GM06990 (cell line): ENCODE measurements around the gene PHF21A.

Experiments used
- DNase-seq: peaks from one replicate; pipeline ENCODE4 v3.0.0-alpha.2; 2011; ENCODE audit not compliant: insufficient read length; ENCODE audit errors: extremely low read depth
- H3K27me3 ChIP-seq: replicated peaks from 2 replicates; pipeline ENCODE4 v1.6.0; 2011; ENCODE audit warnings: low read length; ENCODE audit not compliant: control insufficient read depth, insufficient read depth
- H3K36me3 ChIP-seq: 2 replicates; pipeline ENCODE4 v1.5.1; 2011; ENCODE audit warnings: low read length; ENCODE audit not compliant: control insufficient read depth, insufficient read depth
- H3K4me3 ChIP-seq: replicated peaks from 2 replicates; pipeline ENCODE4 v1.5.1; 2011; ENCODE audit warnings: low read depth, mild to moderate bottlenecking, control low read depth, low read length
- TF ChIP-seq, protein P1 (sequence below): IDR thresholded peaks from 2 replicates; pipeline ENCODE4 v1.5.1; 2011; ENCODE audit warnings: low read length, control low read depth, mild to moderate bottlenecking, inconsistent platforms; ENCODE audit not compliant: insufficient read depth, poor library complexity, severe bottlenecking

Gene PHF21A

DNA sequence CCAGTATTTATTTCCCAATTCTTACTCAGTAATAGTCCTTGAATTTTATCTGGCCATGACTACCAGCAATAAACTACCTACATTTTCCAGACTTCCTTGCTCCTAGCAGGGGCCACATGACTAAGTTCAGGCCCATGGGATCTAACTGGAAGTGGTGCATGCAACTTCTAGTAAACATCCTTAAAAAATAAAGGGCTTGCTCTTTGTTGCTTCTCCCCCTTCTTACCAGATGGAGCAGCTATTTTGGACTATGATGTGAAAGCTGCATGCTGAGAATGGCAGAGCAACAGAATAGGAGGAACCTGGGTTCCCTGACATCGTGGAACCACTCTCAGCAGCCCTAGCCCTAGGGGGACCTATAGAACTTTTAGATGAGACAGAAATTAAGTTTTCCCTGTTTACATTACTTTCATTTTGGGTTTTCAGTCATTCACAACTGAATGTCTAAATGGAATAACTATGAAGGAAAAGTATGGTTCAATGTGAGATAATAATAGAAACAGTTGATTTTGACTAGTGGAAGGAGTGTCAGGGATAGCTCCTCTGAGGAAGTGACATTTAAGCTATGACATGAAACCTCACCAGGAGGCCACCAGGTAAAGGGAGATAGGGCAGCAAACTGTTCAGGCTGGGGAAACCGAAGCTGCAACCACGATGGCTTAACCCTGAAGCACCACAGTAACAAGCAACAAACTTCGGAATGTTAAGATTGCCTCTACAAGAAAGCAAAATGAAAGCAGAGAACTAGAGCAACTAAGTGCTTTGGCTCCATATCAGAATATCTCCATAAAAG, 48.9 kb downstream of the PHF21A start:
- no peak for DNase-seq
- Histone ChIP-seq H3K4me3 (no peak overlapping the region), H3K36me3 (no peaks in the 10 kb centered on the region), H3K27me3 (no peaks in the 10 kb centered on the region)
- TF ChIP-seq, protein P1, sequence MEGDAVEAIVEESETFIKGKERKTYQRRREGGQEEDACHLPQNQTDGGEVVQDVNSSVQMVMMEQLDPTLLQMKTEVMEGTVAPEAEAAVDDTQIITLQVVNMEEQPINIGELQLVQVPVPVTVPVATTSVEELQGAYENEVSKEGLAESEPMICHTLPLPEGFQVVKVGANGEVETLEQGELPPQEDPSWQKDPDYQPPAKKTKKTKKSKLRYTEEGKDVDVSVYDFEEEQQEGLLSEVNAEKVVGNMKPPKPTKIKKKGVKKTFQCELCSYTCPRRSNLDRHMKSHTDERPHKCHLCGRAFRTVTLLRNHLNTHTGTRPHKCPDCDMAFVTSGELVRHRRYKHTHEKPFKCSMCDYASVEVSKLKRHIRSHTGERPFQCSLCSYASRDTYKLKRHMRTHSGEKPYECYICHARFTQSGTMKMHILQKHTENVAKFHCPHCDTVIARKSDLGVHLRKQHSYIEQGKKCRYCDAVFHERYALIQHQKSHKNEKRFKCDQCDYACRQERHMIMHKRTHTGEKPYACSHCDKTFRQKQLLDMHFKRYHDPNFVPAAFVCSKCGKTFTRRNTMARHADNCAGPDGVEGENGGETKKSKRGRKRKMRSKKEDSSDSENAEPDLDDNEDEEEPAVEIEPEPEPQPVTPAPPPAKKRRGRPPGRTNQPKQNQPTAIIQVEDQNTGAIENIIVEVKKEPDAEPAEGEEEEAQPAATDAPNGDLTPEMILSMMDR = no peak

DNA sequence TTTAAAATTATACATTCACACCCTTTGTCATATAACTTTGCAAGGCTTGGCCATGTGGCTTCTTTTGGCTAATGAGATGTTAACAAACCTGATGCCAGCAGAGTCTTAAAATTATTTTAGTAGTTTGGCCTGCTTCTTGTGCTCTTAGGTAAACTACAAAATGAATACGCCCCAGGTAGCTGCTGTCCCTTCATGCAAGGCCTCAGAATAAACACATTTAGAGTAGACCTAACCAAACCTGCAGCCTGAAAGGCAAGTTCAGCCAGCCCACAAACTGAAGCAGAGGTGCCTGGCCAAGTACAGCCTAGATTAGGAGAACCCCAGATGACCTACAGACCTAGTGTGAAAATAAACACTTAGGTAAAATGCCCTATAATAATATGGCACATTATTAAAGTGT, 50.2 kb downstream of the PHF21A start:
- TF ChIP-seq, protein P1 = no peak
- H3K4me3 ChIP-seq = no peak overlapping the region
- no peak for DNase-seq
- H3K36me3 ChIP-seq = no peaks in the 10 kb centered on the region
- no peaks in the 10 kb centered on the region for H3K27me3 ChIP-seq

DNA sequence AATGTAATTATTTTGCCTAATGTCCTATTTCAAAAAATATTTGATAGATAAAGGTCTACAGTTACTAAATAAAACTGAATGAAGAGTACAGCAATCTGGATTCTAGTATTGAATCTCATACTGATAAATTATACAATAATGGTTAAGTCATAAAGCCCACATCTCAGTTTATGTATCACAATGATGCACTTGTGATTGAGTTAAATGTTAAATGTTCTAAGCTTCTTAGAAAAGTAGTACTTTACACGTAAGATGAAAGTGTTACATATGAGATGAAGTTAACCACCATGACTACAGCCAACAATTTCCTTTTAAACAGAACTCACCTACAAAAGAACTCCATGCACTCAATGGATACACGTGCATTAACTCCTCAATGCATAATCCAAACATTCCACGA, 51.7 kb downstream of the PHF21A start:
- TF ChIP-seq, protein P1 = no peak
- H3K36me3 ChIP-seq = no peaks in the 10 kb centered on the region
- H3K4me3 ChIP-seq = no peak overlapping the region
- no peak for DNase-seq
- no peaks in the 10 kb centered on the region for H3K27me3 ChIP-seq

DNA sequence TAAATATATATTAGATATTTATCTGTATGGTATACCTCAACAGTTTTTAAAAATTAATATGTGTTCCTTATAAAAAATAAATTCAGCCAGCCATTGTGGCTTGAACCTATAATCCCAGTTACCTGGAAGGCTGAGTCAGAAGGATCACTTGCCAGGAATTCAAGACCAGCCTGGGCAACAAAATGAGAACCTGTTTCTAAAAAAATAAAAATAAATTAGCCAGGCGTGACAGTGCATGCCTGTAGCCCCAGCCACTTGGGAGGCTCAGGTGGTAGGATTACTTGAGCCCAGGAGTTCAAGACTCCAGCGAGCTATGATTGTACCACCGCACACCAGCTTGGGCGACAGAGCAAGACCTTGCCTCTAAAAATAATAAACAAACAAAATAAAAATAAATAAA, 54.9 kb downstream of the PHF21A start:
- Histone ChIP-seq H3K4me3 (no peak overlapping the region), H3K27me3 (no peaks in the 10 kb centered on the region), H3K36me3 (no peaks in the 10 kb centered on the region)
- TF ChIP-seq, protein P1 = no peak
- no peak for DNase-seq

DNA sequence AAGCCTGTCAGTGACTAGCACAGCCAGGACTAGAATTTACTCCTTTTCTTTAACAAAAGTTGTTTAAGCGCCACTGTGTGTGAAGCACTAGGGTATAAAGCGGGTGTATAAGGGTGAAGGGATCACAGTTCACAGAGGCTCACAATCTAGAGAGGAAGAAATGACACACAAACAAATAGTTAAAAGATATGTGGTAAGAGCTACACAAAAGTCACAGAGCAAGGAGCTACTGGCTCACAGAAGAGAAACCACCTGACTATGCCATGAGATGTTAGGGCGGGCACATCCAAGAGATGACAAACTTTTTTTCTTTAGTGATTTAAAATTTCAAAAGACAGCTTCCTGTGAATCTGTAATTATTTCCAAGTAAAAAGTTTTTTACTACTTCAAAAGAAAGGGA, 55.6 kb downstream of the PHF21A start:
- Histone ChIP-seq H3K36me3 (no peaks in the 10 kb centered on the region), H3K27me3 (no peaks in the 10 kb centered on the region), H3K4me3 (no peak overlapping the region)
- TF ChIP-seq, protein P1 = no peak
- DNase-seq = no peak

DNA sequence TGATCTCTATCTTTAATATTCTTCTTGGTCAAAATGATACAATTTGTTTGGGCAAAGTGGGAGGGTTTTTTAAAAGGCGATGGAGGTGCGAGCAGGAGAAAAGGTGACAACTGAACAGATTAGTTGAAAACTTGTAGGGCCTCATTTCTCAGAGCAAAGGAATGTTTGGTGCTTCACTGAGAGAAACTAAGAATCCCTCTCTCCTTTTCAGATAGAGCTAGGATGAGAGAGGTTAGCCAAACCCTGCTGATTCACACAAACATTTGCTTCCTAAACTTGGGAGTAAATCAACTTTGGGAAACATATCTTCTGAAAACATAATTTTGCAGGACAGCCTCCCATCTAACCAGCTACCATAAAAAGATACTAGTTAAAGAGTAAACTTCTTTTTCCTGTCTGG, 57.0 kb downstream of the PHF21A start:
- no peak overlapping the region for H3K4me3 ChIP-seq
- DNase-seq = no peak
- TF ChIP-seq, protein P1 = no peak
- H3K36me3 ChIP-seq = no peaks in the 10 kb centered on the region
- no peaks in the 10 kb centered on the region for H3K27me3 ChIP-seq
